ENCODE data around the gene ZNF668.

- TF ChIP-seq EZH2phosphoT487 (IDR thresholded peaks at IDR 0.05; ENCODE audit: borderline replicate concordance) (no peak), CTCF (IDR thresholded peaks at IDR 0.05 in 2 of 3, conservative IDR thresholded peaks at IDR 0.05 in 1 of 3; ENCODE audit: borderline replicate concordance in 1 of 3, insufficient read depth in 1 of 3, low read depth in 2 of 3, low read length in 2 of 3) (no peak), EZH2 (IDR thresholded peaks at IDR 0.05) (no peak), ZFX (IDR thresholded peaks at IDR 0.05) (no peak), POLR2A (IDR thresholded peaks at IDR 0.05; ENCODE audit: borderline replicate concordance, extremely low read depth, insufficient read depth, insufficient read length) (no peak), RAD21 (IDR thresholded peaks at IDR 0.05; ENCODE audit: low read depth) (no peak), JUND (IDR thresholded peaks at IDR 0.05) (no peak), EGR1 (IDR thresholded peaks at IDR 0.05; ENCODE audit: low read depth) (no peak), CEBPB (IDR thresholded peaks at IDR 0.05; ENCODE audit: low read depth) (no peak), SRF (IDR thresholded peaks at IDR 0.05; ENCODE audit: low read depth) (no peak), YY1 (IDR thresholded peaks at IDR 0.05; ENCODE audit: extremely low read depth, insufficient replicate concordance, low read depth, low read length) (no peak), SIN3A (IDR thresholded peaks at IDR 0.05; ENCODE audit: low read depth) (no peak), TCF7L2 (IDR thresholded peaks at IDR 0.05; ENCODE audit: borderline replicate concordance, extremely low read depth, insufficient read depth, insufficient read length) (no peak), ATF3 (IDR thresholded peaks at IDR 0.05) (no peak)
Measured at GRCh38 chr16:31031276-31031675, 42.8 kb downstream of the ZNF668 start.
